ENCODE measurements around the gene DUS1L.
A peak's percentile ranks its signal among the peaks of the same experiment; 100 is the strongest.

The DUS1L gene

DNA sequence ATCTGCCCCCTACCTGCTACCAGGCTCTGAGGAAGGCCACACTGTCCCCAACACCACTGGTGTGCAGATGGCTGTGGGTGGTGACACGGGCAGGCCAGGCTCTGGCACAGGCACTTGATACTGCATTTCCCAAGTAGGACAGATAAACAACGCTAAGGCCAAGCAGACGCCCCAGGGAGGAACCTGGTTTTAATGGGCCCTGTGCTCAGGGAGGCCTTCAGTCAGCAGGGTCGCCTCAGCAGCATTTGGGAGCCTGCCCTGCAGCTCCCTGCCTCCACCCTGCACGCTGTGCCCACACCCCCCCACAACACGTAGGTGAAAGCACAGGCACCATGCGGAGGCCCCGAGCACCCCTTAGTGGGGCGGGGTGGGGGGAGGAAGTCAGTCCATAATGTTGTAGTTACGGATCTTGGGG lies 35.7 kb upstream of the DUS1L start:
- Histone ChIP-seq H3K27me3 (ENCODE audit: insufficient read depth, poor library complexity, severe bottlenecking) (no peaks in the 10 kb centered on the region), H3K27ac (ENCODE audit: poor library complexity, severe bottlenecking) (no peak overlapping the region), H3K4me1 (ENCODE audit: insufficient read depth, poor library complexity, severe bottlenecking) (peaks cover 37% of the 10 kb centered on the region), H3K36me3 (ENCODE audit: low read depth) (peaks cover 11% of the 10 kb centered on the region), H3K9me3 (ENCODE audit: severe bottlenecking) (no peaks in the 10 kb centered on the region), H3K4me3 (ENCODE audit: severe bottlenecking) (no peak overlapping the region)
- no peak for DNase-seq (ENCODE audit: low spot score)
- TF ChIP-seq, protein P1, sequence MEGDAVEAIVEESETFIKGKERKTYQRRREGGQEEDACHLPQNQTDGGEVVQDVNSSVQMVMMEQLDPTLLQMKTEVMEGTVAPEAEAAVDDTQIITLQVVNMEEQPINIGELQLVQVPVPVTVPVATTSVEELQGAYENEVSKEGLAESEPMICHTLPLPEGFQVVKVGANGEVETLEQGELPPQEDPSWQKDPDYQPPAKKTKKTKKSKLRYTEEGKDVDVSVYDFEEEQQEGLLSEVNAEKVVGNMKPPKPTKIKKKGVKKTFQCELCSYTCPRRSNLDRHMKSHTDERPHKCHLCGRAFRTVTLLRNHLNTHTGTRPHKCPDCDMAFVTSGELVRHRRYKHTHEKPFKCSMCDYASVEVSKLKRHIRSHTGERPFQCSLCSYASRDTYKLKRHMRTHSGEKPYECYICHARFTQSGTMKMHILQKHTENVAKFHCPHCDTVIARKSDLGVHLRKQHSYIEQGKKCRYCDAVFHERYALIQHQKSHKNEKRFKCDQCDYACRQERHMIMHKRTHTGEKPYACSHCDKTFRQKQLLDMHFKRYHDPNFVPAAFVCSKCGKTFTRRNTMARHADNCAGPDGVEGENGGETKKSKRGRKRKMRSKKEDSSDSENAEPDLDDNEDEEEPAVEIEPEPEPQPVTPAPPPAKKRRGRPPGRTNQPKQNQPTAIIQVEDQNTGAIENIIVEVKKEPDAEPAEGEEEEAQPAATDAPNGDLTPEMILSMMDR (IDR thresholded peaks at IDR 0.05; ENCODE audit: poor library complexity, severe bottlenecking), result no peak
- ATAC-seq (ENCODE audit: low read depth), result no peak

DNA sequence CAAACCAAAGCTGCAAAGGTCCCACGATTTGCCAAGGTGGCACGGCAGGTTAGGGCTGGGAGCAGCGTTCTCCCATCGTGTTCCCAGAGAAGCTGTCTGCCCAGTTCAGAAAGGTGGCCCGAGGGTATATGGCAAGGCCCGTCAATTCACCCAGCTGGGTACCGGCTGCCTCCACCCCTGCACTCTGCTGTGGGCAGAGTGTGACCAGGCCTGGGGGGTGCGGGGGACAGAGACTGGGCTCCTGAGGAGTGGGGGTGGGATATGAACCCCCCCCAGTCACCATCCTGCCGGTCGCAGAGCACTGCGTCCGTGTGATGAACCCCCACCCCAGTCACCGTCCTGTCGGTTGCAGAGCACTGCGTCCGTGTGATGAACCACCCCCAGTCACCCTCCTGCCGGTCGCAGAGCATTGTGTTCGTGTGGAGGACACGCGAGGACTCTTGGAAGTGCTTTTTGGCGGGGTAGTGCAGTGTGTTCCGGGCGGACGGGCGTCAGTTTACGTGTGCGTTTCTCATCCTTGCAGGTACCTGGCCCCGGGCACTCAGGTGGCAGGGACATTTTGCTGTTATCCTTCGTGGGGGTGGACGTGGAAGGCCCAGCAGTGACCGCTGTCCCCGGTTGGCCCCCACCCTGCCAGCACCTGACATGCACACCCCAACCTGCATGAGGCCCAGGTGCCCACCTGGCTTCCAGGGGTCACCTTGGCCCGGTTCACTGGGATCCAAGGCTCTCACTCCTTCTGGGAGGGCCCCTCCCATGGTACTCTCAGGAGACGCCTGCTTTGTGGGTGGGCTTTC lies 35.1 kb upstream of the DUS1L start:
- no peak for DNase-seq (ENCODE audit: low spot score)
- Histone ChIP-seq H3K4me3 (ENCODE audit: severe bottlenecking) (no peak overlapping the region), H3K4me1 (ENCODE audit: insufficient read depth, poor library complexity, severe bottlenecking) (peaks cover 31% of the 10 kb centered on the region), H3K27ac (ENCODE audit: poor library complexity, severe bottlenecking) (peak overlapping the region; percentile 84), H3K36me3 (ENCODE audit: low read depth) (peaks cover 17% of the 10 kb centered on the region), H3K27me3 (ENCODE audit: insufficient read depth, poor library complexity, severe bottlenecking) (no peaks in the 10 kb centered on the region), H3K9me3 (ENCODE audit: severe bottlenecking) (no peaks in the 10 kb centered on the region)
- TF ChIP-seq, protein P1 (IDR thresholded peaks at IDR 0.05; ENCODE audit: poor library complexity, severe bottlenecking), result no peak
- ATAC-seq (ENCODE audit: low read depth), result no peak

DNA sequence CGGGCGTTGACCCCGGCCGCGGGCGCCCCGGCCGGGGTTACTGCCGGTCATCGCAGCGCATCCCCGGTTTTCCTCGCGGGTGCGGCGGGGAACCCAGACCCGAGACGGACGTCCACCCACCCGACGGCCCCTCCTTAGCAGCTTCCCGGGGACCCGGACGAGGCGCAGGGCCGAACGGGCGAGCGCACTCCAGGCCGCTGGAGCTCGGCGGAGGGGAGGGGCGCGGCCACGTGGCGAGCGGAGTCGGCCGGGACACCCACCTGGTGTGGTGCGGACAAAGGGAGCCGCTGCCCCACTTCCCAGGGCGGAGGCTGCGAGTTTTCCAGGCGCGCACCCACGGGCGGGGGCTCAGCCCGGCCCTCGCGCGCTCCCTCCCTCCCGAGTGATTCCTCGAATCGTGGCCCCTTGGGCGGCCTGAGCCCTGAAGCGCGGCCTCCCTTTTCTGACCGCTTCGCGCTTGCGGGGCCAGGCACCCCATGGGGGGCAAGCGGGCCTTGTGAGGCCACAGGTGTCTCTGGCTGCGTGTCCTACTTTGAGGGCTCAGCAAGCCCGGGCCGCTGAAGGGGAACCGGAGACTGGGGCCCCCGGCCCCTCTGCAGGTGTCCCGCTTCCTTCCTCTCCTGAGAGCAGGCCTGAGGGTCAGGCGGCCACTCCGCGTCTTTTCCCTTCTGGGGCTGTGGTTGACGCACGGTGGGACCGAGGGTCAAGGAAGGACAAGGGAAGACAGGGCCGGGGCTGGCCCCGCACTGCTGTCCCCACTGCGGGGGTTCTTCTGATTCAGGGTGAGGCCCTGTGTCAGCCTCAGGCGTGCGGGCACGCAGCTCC lies 33.5 kb upstream of the DUS1L start:
- TF ChIP-seq, protein P1 (IDR thresholded peaks at IDR 0.05; ENCODE audit: poor library complexity, severe bottlenecking), result no peak
- H3K4me1 ChIP-seq (ENCODE audit: insufficient read depth, poor library complexity, severe bottlenecking), result peaks cover 17% of the 10 kb centered on the region
- no peaks in the 10 kb centered on the region for H3K9me3 ChIP-seq (ENCODE audit: severe bottlenecking)
- H3K36me3 ChIP-seq (ENCODE audit: low read depth), result peaks cover 30% of the 10 kb centered on the region
- H3K27ac ChIP-seq (ENCODE audit: poor library complexity, severe bottlenecking), result peak overlapping the region; percentile 84
- DNase-seq (ENCODE audit: low spot score) (no peak), ATAC-seq (ENCODE audit: low read depth) (peak; percentile 2; the same call in 1 of the 3 replicates)
- peak overlapping the region; percentile 98 for H3K4me3 ChIP-seq (ENCODE audit: severe bottlenecking)
- no peaks in the 10 kb centered on the region for H3K27me3 ChIP-seq (ENCODE audit: insufficient read depth, poor library complexity, severe bottlenecking)

DNA sequence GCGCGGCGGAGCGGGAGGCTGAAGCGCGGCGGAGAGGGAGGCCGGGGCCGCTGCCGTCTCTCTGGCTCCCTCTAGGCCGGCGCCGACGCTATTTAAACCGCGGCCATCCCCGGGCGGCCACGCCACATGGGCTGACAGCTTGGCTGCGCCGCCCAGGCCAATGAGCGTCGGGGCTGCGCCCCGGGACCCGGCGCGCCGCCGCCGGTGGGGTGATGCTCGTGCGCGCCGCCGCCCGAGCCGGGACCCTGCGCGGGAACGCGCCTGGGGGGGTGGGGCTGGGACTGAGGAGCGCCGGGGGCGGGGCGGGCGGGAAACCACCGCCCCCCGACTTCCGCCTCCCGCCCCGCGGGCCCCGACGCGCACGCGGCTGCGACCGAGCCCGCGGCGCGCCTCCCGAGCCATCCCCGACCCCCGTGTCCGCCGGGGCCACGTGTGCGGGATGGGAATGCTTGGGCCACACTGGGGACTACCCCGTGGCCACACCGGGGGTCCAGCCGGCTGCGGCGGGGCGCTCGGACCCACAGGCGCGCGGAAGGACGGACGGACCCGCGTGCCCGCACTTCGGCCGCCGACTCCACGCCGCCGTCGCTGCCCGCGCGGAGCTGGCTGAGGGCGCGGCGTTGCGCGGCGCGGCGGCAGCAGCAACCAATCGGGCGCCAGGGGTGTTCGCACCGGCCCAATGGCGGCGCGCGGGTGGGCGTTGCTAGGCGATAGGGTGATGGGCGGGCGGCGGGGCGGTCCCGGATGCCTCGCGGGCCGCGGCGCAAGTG lies 32.8 kb upstream of the DUS1L start, which contains the start of gene FASN:
TSS of gene FASN (minus strand) at position 68 of the 770 bp plus-strand sequence. CDS start 1,791 bp downstream, outside the sequence.
- Histone ChIP-seq H3K36me3 (ENCODE audit: low read depth) (peaks cover 38% of the 10 kb centered on the region), H3K27me3 (ENCODE audit: insufficient read depth, poor library complexity, severe bottlenecking) (no peaks in the 10 kb centered on the region), H3K4me3 (ENCODE audit: severe bottlenecking) (peak within 1 kb of the TSS; percentile 98), H3K9me3 (ENCODE audit: severe bottlenecking) (no peaks in the 10 kb centered on the region), H3K27ac (ENCODE audit: poor library complexity, severe bottlenecking) (peak within 1 kb of the TSS; percentile 84), H3K4me1 (ENCODE audit: insufficient read depth, poor library complexity, severe bottlenecking) (peaks cover 12% of the 10 kb centered on the region)
- peak; percentile 75 for ATAC-seq (ENCODE audit: low read depth)
- TF ChIP-seq, protein P1 (IDR thresholded peaks at IDR 0.05; ENCODE audit: poor library complexity, severe bottlenecking), result peak; percentile 64
- DNase-seq (ENCODE audit: low spot score), result peak; percentile 96
